ENCODE results near the gene JTB.

JTB gene

DNA sequence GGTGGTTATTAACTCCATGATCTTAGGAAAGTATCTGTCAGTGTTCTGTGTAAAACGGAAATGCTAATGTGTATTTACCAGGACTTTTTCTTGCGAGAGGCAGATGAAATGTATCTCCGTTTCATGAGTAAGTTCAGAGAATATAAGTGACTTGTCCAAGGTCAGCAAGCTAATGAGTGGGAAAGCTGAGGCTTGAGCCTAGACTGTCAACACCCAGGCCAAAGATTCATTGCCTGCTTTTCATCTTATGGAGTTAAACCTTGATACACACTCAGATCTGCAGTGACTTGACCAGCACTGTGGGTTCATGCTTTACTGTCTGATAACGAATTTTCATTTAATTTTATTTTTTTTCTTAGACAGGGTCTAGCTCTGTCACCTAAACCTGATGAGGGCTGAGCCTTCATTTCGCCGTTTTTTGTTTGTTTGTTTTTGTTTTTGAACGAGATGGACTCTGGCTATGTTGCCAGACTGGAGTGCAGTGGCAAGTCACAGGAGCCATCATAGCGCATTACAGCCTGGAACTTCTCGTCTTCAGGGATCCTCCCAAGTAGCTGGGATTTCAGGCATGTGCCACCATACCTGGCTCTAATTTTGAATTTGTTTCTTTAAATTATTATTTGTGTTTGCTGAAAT is 918 bp upstream of the JTB start:
- DNase-seq (ENCODE audit: low read depth in 2 of 2), result no peak

GRCh38 chr1:153976819-153977249 is 640 bp downstream of the JTB start:
- no peak for DNase-seq (ENCODE audit: low read depth in 2 of 2)

DNA sequence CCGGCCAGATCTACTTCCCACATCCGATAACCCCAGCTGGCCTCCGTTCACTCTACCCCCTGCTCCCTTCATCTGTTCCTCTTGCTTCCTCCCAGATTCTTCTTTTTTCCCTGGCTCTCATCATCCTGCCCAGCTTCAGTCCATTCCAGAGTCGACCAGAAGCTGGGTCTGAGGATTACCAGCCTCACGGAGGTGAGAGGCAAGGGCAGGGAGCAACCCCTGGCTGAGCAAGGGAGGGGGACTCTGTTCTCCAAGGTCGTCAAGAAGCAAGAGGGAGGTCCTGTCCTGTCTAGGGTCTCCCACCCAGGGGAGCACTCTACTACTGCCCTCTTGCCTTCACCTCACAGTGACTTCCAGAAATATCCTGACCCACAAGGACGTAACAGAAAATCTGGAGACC is 3.9 kb downstream of the JTB start:
- DNase-seq (ENCODE audit: low read depth in 2 of 2), result no peak

DNA sequence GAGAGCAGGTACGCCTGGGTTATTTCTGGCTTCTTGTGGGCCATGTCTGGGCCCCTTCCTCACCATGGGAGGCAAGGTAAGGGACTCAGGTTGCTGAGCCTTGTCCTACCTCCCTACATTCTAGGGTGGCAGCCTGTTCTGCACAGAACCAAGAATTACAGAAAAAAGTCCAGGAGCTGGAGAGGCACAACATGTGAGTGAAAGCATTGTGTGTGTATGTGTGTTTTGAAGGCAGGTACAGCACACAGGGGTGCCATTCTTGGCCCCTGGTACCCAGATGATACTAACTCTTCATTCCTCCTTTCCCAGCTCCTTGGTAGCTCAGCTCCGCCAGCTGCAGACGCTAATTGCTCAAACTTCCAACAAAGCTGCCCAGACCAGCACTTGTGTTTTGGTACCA is 4.4 kb downstream of the JTB start:
- no peak for DNase-seq (ENCODE audit: low read depth in 2 of 2)

GRCh38 chr1:153970346-153970745 is 7.1 kb downstream of the JTB start:
- no peak for DNase-seq (ENCODE audit: low read depth in 2 of 2)

DNA sequence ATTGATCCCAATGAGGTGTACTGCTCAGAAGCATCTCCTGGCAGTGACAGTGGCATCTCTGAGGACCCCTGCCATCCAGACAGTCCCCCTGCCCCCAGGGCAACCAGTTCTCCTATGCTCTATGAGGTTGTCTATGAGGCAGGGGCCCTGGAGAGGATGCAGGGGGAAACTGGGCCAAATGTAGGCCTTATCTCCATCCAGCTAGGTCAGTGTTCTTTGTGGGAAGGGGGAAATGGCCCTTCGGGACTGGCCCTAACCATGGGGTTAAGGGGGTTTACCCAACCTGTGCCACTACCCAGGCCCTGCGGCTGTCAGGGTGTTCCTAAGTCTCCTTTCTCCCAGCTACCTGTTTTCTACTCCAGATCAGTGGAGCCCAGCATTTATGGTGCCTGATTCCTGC is 8.5 kb downstream of the JTB start:
- no peak for DNase-seq (ENCODE audit: low read depth in 2 of 2)

DNA sequence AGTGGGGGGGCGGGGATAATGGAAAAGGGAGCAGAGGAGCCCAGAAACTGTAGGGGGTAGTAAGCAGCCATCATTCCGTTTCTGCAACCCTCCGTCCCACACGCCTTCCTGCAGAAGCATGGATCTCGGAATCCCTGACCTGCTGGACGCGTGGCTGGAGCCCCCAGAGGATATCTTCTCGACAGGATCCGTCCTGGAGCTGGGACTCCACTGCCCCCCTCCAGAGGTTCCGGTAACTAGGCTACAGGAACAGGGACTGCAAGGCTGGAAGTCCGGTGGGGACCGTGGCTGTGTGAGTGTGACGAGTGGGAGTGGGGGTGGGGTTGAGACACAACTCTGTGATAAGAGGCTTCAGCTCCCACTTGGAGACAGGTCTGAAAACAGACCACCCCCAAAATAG is 9.1 kb downstream of the JTB start:
- DNase-seq (ENCODE audit: low read depth in 2 of 2), result no peak

DNA sequence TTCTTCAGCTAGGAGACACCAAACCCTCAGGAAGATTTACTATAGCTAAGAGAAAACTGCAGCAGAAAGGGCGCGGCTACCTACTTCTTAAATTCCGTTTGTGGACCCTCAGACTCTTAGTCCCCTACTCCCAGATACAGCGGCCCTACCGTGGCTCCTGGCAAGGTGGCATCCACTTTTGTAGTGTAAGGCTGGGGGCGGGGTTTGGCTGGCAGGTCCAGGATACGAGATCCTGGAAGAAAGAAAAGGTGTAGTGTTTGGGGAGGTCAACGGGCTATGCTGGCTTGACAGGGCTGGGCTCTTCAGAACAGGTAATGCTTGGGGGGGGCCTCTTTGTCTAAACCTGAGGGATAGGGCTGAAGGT is 9.5 kb downstream of the JTB start:
- no peak for DNase-seq (ENCODE audit: low read depth in 2 of 2)

- peak; percentile 94 for DNase-seq (ENCODE audit: low read depth in 2 of 2)
Measured at GRCh38 chr1:153967107-153967999, 10.1 kb downstream of the JTB start, which contains the start of gene CREB3L4. Gene CREB3L4 (plus strand): TSS chr1:153967902. CDS start chr1:153968526, 624 bp downstream.

DNA sequence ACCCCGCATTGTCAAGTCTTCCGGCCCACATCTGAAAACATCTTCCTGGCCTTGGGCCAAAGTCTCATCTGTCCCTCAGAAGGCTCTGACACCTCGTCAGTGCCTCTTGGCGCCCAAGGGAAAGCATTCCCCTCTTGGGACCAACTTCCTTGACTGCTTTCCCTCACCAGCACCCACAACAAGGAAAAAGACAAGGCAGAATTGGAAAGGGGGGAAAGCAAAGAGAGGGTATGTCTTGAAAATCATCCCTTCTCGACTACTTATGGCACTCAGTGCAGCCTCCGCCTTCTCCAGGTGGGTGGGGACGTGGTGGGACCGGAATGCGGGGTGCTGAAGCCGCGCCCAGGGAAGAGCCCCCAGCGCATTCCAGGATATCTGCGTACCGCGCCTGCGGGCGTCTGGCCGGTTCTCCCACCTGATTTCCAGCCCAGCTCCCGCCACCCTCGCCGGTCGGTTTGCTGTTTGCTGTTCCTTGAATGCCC is 13.6 kb downstream of the JTB start:
- no peak for DNase-seq (ENCODE audit: low read depth in 2 of 2)

DNA sequence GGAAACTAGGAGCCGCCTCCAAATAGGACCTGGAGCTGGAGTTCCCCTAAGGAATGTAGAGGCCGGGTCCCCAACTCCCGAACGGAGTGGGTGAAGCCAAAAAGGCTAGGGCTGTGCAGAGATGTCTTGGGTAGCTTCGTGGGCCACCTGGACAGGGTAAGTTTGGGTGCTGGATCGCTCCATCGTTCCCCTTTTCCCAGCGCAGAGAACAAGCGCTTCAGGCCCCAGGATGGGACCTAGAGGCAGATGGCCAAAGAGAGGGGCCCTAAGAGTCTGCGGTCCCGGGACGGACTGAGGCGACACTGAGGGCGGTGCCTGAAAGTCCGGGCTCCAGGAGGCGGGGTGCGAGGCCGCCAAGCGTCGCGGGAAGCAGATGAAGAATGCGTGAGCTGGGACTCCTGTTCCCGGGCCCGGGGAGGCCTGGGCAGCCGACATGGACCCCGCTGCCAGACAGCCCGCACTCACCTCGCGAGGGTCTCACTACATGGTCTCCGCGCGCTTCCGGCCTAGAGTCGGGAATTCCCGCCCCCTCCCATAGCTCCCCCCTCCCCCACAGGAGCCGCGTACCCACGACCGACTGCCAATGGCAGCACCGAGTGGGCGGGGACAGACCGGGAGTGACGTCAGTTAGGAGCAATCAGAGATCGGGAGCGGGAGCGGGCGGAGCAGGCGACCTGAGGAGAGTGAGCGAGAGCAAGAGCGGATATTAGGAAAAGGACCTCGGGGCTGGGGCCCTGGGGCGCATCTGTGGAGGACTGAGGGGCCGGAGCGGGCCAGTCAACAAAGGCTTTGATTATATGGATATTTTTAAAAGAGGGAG is 14.2 kb downstream of the JTB start, which contains the start of gene SLC39A1:
SLC39A1 (minus strand) TSS at position 508 of the 820 bp plus-strand sequence. CDS start 822 bp downstream, outside the sequence.
- DNase-seq (ENCODE audit: low read depth in 2 of 2), result peak; percentile 90

GRCh38 chr1:153962088-153963029 is 15.1 kb downstream of the JTB start:
- DNase-seq (ENCODE audit: low read depth in 2 of 2), result no peak

GRCh38 chr1:153961421-153961820 is 16.1 kb downstream of the JTB start:
- DNase-seq (ENCODE audit: low read depth in 2 of 2), result no peak

- DNase-seq (ENCODE audit: low read depth in 2 of 2), result no peak
Measured at GRCh38 chr1:153960206-153960605, 17.3 kb downstream of the JTB start.

DNA sequence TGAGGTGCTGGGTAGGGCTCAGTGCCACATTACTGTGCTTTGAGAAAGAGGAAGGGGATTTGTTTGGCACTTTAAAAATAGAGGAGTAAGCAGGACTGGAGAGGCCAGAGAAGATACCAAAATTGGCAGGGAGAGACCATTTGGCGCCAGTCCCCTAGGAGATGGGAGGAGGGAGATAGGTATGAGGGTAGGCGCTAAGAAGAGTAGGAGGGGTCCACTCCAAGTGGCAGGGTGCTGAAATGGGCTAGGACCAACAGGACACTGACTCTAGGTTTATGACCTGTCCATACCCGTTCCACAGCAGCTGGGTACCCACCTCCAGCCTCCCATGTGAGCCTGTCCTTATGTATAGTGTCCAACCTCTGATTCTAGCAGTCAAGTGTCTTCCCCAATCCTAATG is 18.0 kb downstream of the JTB start:
- no peak for DNase-seq (ENCODE audit: low read depth in 2 of 2)

DNA sequence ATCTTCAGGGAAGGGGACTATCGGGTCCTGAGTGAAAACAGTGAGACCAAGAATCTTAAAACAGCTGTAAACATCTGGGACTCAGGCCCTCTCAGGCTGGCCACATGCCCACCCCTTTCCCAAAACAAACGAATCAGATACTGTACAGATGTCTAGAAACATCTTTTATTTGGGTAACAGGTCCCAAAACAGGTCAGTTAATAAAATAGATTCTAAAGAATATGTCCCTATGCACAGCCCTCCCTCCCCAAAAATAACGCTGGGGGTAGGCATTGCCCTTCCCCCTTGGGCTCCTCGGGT is 18.6 kb downstream of the JTB start:
- no peak for DNase-seq (ENCODE audit: low read depth in 2 of 2)

DNA sequence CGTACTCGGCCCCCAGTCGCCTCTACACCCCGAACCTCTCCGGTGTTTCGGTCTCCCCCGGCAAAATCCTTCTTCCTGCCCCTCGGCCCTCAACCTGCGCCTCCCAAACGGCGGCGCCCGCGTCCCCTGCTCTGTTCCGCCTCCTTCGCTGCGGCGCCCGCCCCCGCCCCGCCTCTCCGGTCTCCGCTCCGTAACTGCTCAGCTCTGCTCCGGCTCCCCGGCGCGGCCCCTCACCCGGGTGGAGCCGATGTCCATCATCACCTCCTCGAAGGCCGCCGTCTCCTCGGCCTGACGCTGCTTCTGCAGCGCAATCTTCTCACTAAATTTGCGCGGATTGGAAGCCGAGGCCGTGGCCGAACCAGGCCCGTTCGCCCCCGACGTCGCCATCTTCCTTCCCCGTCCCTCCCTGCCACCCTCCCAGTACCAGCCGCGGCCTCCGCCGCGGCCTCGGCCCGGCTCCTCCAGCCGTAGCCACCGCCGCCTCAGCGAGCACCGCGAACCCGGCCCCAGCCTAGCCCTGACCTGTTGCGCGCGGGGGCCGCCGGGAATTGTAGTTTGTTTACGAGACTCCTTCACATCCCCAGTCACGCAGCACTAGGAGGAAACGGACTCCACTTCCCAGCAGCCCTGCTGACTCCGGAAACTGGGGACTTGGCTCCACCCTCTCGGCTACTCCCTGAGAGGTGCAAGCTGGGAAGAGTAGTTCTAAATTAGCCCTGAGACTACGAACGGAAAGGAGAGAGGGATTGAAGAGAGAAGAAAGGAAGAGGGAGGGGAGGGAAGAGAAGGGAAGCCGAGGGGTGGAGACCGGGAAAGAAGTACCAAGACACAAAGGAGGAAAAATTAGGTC is 19.1 kb downstream of the JTB start, which contains the start of gene CRTC2:
CRTC2 (minus strand) TSS at position 502 of the 850 bp plus-strand sequence; CDS start at position 387, 115 bp downstream.
- peak; percentile 95 for DNase-seq (ENCODE audit: low read depth in 2 of 2)

DNA sequence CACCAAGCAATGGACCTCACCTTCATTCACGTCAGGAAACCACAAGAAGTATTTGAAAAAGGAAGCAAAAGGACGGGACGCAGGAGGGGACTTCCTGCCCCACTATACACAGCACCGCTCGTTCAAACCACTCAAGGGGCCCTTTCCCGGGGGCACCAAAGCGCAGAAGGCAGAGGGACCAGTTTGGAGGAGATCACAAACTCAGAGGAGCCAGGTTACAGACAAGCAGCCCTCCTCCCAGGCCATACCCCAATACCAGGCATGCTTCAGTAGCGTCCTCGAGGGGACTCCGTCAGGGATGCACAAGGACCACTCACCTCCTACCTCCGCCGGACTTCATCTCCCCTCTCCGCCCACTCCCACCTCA is 19.7 kb downstream of the JTB start:
- DNase-seq (ENCODE audit: low read depth in 2 of 2), result no peak

- no peak for DNase-seq (ENCODE audit: low read depth in 2 of 2)
Measured at GRCh38 chr1:153956997-153957715, 20.3 kb downstream of the JTB start.
